Measurements from ENCODE around the gene SIVA1.

- TF ChIP-seq CTCF (conservative IDR thresholded peaks at IDR 0.05; ENCODE audit: low read length), result no peak
- no peak for TF ChIP-seq EZH2phosphoT487 (IDR thresholded peaks at IDR 0.05; ENCODE audit: borderline replicate concordance)
Observed at GRCh38 chr14:104804481-104805325, 51.8 kb downstream of the SIVA1 start.
